HG03064 (cell line): ENCODE data around the gene SHISA6.

Experiments
- ATAC-seq: cut with Tn5 transposase; IDR thresholded peaks from one replicate; pipeline ENCODE4 v1.9.1; 2021; ENCODE audit warnings: low read depth; ENCODE audit not compliant: unreplicated experiment

The SHISA6 gene

GRCh38 chr17:11506635-11507034, 265.6 kb downstream of the SHISA6 start:
- no peak for ATAC-seq

GRCh38 chr17:11511696-11512095, 270.7 kb downstream of the SHISA6 start:
- ATAC-seq, result no peak

DNA sequence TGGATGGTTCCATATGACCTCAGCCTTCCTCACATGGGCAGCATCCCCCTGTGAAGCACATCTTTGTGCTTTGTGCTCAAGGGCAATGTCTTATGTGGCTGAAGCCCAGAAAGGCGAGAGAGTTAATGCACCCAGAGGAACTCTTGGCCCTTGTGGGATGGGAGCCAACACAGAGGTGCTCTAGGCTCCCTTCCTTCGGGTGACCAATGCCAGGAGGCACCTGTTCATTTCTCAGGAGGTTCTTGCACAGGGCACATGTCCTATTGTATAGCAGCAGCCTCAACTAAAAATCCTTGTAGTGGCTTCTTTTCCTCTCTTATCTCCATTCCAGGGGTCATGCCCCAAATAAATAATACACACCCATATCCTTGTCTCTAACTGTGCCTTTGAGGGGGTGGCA, 273.6 kb downstream of the SHISA6 start:
- ATAC-seq, result no peak

- ATAC-seq, result no peak
Measured at GRCh38 chr17:11514981-11515680, 274.1 kb downstream of the SHISA6 start.

DNA sequence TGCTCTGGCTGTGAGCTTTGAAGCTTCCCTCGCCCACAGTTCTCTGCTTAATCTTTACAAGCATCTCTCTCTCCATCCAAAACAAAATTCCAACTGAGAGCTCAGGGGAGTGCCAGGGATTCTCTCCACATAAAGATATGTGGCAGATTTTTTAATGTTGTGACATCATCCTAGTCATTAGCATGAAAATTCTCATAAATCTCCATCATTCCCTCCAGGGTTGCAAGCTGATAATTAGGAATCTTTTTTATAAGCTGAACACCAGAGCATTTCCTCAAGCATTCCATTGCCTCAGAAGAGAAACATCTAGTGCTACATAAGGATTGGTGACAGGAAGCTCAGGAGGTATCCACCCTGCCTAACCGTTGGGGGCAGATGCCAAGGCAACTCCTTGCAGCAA, 274.9 kb downstream of the SHISA6 start:
- ATAC-seq, result no peak

DNA sequence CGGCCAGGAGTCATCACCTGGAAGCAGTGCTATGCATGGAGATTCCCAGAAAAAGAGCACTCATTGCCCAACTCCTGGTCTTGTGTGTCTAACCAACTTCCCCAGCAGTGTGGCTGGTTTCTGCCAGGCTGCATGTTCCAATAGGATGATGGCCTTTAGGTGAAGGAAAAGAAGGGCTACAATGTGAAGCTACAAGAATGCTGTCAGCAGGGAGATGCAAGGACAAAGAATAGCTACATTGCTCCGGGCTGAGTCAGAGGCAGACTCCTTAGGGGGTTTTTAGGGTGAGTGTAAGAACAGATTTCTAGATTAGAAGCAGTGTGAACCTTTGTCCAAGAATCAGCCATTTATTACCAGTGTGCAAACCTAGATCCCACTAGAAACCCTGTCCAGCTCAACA, 294.2 kb downstream of the SHISA6 start:
- ATAC-seq, result no peak

- ATAC-seq, result no peak
Measured at GRCh38 chr17:11538366-11538765, 297.4 kb downstream of the SHISA6 start.

DNA sequence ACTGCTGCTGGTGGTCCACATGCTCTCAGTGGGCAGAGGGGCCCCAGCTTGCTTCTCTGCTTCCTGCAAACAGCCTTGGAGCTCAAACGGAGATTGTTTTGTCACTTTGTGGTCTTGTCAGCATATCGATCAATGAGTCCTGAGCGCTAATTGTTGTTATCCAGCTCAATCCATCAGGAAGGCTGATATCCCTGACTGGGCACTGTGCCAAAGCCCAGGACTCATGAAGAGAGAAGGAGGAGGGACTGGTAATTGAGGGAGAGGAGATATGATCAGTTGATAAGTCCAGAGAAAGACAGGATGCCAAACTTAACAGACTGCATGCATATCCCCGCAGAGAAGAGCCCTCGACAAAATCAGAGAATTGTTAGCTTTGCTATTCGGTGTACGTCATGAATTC, 298.6 kb downstream of the SHISA6 start:
- ATAC-seq, result no peak

DNA sequence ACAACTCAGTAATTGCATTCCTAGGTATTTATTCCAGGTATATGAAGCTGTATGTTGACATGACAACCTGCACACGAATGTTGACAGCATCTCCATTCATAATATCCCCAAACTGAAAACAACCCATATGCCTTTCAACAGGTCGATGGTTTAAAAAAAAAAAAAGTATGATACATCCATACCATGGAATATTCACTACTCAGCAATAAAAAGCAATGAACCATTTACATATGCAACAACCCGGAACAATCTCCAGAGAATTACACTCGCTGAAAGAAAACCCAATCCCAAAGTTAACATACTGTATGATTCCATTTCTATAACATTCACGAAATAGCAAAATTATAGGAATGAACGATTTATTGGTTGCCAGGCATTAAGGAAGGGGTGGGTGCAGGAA, 304.0 kb downstream of the SHISA6 start:
- no peak for ATAC-seq

DNA sequence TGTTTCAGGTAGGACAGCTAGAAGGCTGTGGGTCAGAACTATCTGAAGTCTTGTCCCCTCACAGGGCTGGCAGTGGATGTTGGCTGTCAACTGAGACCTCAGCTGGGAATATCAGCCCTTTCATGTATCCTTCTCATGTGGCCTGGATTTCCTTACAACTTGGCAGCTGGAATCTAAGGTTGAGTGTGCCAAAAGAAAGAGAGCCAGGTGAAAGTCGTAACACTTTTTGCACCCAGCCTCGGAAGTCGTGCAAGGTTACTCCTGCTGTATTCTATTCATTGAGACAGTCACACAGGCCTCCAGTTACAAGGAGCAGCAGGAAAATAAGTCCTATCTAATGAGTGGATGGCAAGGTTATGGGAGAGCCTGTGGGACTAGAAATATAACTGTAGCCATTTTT, 304.7 kb downstream of the SHISA6 start:
- no peak for ATAC-seq

- ATAC-seq, result no peak
Measured at GRCh38 chr17:11547853-11548252, 306.8 kb downstream of the SHISA6 start.

DNA sequence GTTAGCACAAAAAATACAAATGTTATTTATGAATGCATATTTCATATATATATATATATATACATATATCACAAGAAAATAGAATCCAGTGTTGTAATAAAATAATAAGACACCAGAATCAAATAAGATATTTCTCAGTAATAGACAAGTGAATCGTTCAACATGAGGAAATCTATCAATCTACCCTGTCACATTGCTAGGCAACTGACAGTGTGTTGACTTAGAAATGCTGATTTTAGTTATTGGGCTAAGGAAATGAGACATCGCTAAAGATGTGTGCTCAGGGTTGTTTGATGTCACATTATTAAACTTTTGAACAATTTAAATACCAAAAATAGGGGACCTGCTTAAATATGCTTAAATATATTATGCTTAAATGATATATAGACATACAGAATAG, 307.4 kb downstream of the SHISA6 start:
- ATAC-seq, result no peak

- ATAC-seq, result no peak
Measured at GRCh38 chr17:11550431-11550830, 309.4 kb downstream of the SHISA6 start.

DNA sequence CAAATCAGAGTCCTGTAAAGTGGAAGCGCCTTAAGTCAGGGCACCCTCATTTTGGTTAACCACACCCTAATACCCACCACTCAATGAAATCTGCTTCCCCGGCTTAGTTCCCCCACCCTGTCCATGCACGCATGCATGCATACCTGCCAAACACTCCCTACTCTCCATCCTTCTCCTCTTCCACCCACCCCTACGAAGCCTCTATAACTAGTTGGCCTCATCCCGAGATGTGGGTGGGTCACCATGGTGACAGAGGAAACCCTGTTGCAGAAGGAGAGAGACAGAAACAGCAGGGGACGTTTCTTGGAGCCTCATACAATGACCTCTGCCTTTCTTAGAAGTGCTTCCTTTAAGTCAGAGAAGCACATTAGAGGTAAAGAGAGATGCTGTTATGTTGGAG, 310.4 kb downstream of the SHISA6 start:
- no peak for ATAC-seq

DNA sequence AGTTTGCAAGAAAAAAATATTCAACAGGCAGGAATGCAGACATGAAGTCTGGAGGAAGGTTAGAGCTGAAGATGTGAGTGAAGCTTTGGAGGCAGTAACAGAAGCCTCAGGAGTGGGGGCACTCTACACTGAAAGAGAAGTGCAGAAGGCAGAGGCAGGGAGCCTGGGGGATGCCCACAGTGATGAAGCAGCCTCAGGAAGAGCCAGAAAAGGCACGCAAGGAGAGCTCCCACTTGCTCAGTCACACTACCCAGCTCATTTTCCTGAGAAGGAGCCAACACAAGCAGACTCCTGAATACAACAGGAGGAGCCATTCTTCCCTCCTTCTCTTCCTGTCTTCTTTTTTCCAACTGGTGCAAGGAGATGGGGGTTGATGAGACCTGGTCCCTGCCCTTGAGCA, 312.1 kb downstream of the SHISA6 start:
- no peak for ATAC-seq

DNA sequence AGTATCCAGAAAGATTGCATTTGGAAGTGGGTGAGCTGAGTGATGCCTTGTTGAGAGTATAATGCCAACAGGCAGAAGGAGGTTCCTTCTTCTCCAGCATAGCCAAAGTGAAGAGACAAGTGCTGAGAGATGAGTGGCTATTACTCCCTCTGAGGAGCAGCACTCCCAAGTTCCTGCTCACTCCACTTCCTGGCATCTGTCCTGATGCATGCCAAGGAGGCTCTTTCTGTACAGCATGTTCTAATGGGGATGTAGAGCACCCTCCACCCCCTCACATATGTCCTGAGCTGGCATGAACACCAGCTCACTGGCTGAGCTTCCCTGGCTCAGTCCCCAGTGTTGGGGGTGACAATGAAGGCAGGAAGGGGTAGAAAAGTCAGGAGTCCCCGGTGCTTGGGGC, 313.0 kb downstream of the SHISA6 start:
- no peak for ATAC-seq

DNA sequence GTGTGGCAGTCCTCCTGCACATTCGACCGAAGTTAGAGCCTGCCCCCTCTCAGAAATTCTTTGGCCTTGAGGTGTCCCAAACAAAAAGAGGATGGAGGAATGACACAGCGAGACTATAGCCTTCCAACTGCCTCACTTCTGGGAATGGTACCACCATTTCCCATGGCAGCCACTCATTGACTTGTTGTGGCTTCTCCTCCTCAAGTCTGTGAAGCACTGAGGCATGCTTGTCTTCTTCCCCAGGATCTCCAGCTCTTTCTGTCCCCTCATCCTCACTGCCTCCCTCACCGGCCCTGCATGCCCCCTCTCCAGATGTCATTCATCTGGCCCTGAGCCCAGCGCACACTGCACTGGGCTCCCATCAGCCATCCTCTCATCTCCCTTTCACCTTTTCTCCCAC, 313.5 kb downstream of the SHISA6 start:
- no peak for ATAC-seq

- no peak for ATAC-seq
Measured at GRCh38 chr17:11555530-11555929, 314.5 kb downstream of the SHISA6 start.

DNA sequence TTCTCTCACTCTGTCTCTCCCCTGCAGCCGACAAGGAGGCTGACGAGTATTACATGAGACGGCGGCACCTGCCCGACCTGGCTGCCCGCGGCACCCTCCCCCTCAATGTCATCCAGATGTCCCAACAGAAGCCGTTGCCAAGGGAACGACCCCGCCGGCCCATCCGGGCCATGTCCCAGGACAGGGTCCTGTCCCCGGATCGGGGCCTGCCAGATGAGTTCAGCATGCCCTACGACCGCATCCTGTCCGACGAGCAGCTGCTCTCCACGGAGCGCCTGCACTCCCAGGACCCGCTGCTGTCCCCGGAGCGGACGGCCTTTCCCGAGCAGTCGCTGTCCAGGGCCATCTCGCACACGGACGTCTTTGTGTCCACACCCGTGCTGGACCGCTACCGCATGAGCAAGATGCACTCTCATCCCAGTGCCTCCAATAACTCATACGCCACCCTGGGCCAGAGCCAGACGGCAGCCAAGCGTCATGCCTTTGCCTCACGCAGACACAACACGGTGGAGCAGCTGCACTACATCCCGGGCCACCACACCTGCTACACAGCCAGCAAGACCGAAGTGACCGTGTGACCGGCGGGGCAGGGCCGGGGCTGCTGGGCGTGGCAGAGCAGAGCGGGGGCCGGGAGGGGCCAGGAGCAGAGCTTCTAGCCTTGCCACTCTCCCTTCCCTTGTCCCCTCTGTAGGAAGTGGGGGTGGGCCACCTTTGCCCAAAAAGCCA, 316.9 kb downstream of the SHISA6 start:
- no peak for ATAC-seq

GRCh38 chr17:11558681-11559234, 317.7 kb downstream of the SHISA6 start:
- ATAC-seq, result no peak

DNA sequence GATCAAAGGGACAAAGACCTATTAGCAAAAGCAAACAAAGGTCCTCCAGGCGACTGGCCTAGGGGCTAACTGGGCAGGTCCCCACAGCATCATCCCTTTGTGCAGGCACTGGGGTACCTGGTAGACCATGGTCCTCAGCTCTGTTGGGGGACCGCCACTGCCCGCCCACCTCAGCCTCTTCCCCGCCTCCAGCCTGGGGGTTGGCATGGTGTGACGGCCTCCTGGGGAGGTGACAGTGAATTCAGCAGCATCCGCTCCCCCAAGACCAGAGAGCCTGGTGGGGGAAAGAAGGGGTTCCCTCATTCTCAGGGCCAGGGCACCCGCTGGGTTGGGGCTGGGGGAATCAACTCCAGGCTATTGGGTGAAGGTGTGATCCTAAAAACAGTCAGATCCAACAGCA, 318.6 kb downstream of the SHISA6 start:
- no peak for ATAC-seq

GRCh38 chr17:11561281-11561680, 320.3 kb downstream of the SHISA6 start:
- ATAC-seq, result no peak
